DOHH2 (cell line): Measurements from ENCODE around the gene UNC119B.

Experiments used
- H3F3A ChIP-seq: fragments of 200-600 bp; sonication (generic), shearing (Covaris generic); 2 replicates; pipeline ENCODE4 v1.6.0; 2016; ENCODE audit warnings: antibody characterized with exemption, mild to moderate bottlenecking; ENCODE audit not compliant: control insufficient read depth, insufficient read depth
- H3K27ac ChIP-seq: fragments of 200-600 bp; sonication (generic); 2 replicates; pipeline ENCODE4 v1.5.1; 2014; ENCODE audit warnings: low read depth, mild to moderate bottlenecking, low read length, moderate library complexity
- H3K27me3 ChIP-seq: fragments of 200-600 bp; sonication (generic); 2 replicates; pipeline ENCODE4 v1.6.1; 2014; ENCODE audit warnings: mild to moderate bottlenecking, low read length, mixed read lengths; ENCODE audit not compliant: control insufficient read depth
- H3K36me3 ChIP-seq: fragments of 200-600 bp; sonication (generic); 2 replicates; pipeline ENCODE4 v1.6.1; 2014; ENCODE audit warnings: mild to moderate bottlenecking, low read length, moderate library complexity, mixed read lengths; ENCODE audit not compliant: control insufficient read depth
- H3K4me1 ChIP-seq: fragments of 200-600 bp; sonication (generic); 2 replicates; pipeline ENCODE4 v1.6.1; 2014; ENCODE audit warnings: mild to moderate bottlenecking, low read length, mixed read lengths; ENCODE audit not compliant: control insufficient read depth
- H3K4me2 ChIP-seq: fragments of 200-600 bp; sonication (generic); 2 replicates; pipeline ENCODE4 v1.6.0; 2014; ENCODE audit warnings: mild to moderate bottlenecking, low read length, moderate library complexity
- H3K4me3 ChIP-seq: fragments of 200-600 bp; sonication (generic); 2 replicates; pipeline ENCODE4 v1.5.1; 2014; ENCODE audit warnings: mild to moderate bottlenecking, low read length, mixed read lengths
- H3K79me2 ChIP-seq: fragments of 200-600 bp; sonication (generic); 2 replicates; pipeline ENCODE4 v1.6.1; 2014; ENCODE audit warnings: mild to moderate bottlenecking, low read length, mixed read lengths; ENCODE audit not compliant: control insufficient read depth
- H3K9me2 ChIP-seq: fragments of 200-600 bp; sonication (generic); replicated peaks from 2 replicates; pipeline ENCODE4 v1.6.1; 2014; ENCODE audit warnings: mild to moderate bottlenecking, low read length, mixed read lengths; ENCODE audit not compliant: control insufficient read depth
- H3K9me3 ChIP-seq: fragments of 200-600 bp; sonication (generic); 2 replicates; pipeline ENCODE4 v1.6.1; 2014; ENCODE audit warnings: antibody characterized with exemption, low read length, mixed read lengths; ENCODE audit not compliant: control insufficient read depth, insufficient read depth
- H4K20me1 ChIP-seq: fragments of 200-600 bp; sonication (generic); 2 replicates; pipeline ENCODE4 v1.6.0; 2014; ENCODE audit warnings: low read depth, mild to moderate bottlenecking, antibody characterized with exemption, low read length, moderate library complexity; ENCODE audit not compliant: control insufficient read depth, insufficient read depth
- CTCF ChIP-seq: fragments of 200-600 bp; sonication (generic); IDR thresholded peaks from one replicate; pipeline ENCODE4 v1.5.1; 2014; ENCODE audit warnings: antibody characterized with exemption, mild to moderate bottlenecking, low read depth, low read length; ENCODE audit not compliant: poor library complexity, severe bottlenecking
- EZH2phosphoT487 ChIP-seq: fragments of 200-600 bp; sonication (generic); IDR thresholded peaks from 2 replicates; pipeline ENCODE4 v1.6.1; 2017; ENCODE audit warnings: borderline replicate concordance, mild to moderate bottlenecking, antibody characterized with exemption, low read length, moderate library complexity, mixed read lengths

UNC119B gene

GRCh38 chr12:120692524-120693033 is 17.7 kb upstream of the UNC119B start:
- Histone ChIP-seq H3K9me3 (no peaks in the 10 kb centered on the region), H3K4me2 (no peak overlapping the region), H3K4me3 (no peak overlapping the region), H3K36me3 (peaks cover 88% of the 10 kb centered on the region), H3K79me2 (peaks cover 75% of the 10 kb centered on the region), H4K20me1 (peaks cover 16% of the 10 kb centered on the region), H3K4me1 (peaks cover 21% of the 10 kb centered on the region), H3K27ac (no peak overlapping the region), H3K27me3 (no peaks in the 10 kb centered on the region), H3K9me2 (no peaks in the 10 kb centered on the region), H3F3A (no peaks in the 10 kb centered on the region)
- no peak for TF ChIP-seq CTCF
- TF ChIP-seq EZH2phosphoT487 = no peak

GRCh38 chr12:120693848-120694247 is 16.4 kb upstream of the UNC119B start:
- H3K4me1 ChIP-seq = peaks cover 25% of the 10 kb centered on the region
- no peaks in the 10 kb centered on the region for H3K9me2 ChIP-seq
- H3K27me3 ChIP-seq = no peaks in the 10 kb centered on the region
- no peak overlapping the region for H3K4me2 ChIP-seq
- H3K9me3 ChIP-seq = no peaks in the 10 kb centered on the region
- H3F3A ChIP-seq = no peaks in the 10 kb centered on the region
- H3K4me3 ChIP-seq = no peak overlapping the region
- TF ChIP-seq CTCF = no peak
- TF ChIP-seq EZH2phosphoT487 = no peak
- peaks cover 90% of the 10 kb centered on the region for H3K36me3 ChIP-seq
- peaks cover 62% of the 10 kb centered on the region for H3K79me2 ChIP-seq
- no peak overlapping the region for H3K27ac ChIP-seq
- H4K20me1 ChIP-seq = peaks cover 6% of the 10 kb centered on the region

GRCh38 chr12:120696626-120697025 is 13.6 kb upstream of the UNC119B start:
- Histone ChIP-seq H3K9me2 (no peaks in the 10 kb centered on the region), H3F3A (no peaks in the 10 kb centered on the region), H3K4me2 (no peak overlapping the region), H3K36me3 (peaks cover 96% of the 10 kb centered on the region), H3K4me1 (peaks cover 16% of the 10 kb centered on the region), H3K27me3 (no peaks in the 10 kb centered on the region), H4K20me1 (no peaks in the 10 kb centered on the region), H3K79me2 (peaks cover 34% of the 10 kb centered on the region), H3K9me3 (no peaks in the 10 kb centered on the region), H3K4me3 (no peak overlapping the region), H3K27ac (no peak overlapping the region)
- no peak for TF ChIP-seq EZH2phosphoT487

GRCh38 chr12:120697344-120697743 is 12.9 kb upstream of the UNC119B start:
- Histone ChIP-seq H3K36me3 (peaks cover 100% of the 10 kb centered on the region), H3K4me2 (no peak overlapping the region)

More at GRCh38 chr12:120697344-120697743, 12.9 kb upstream of the UNC119B start:
- Histone ChIP-seq H3K9me3 (no peaks in the 10 kb centered on the region), H3K4me1 (peaks cover 16% of the 10 kb centered on the region), H3K9me2 (no peaks in the 10 kb centered on the region), H3K4me3 (no peak overlapping the region), H3K27me3 (no peaks in the 10 kb centered on the region), H4K20me1 (no peaks in the 10 kb centered on the region), H3F3A (no peaks in the 10 kb centered on the region), H3K27ac (no peak overlapping the region), H3K79me2 (peaks cover 27% of the 10 kb centered on the region)
- TF ChIP-seq EZH2phosphoT487 = no peak
